Rectal smooth muscle tissue (tissue), 1 donor: ENCODE results near the gene PLEKHB1.
A peak's percentile ranks its signal among the peaks of the same experiment; 100 is the strongest.

Source experiments
- H3K27ac ChIP-seq: one replicate; pipeline ENCODE4 v1.7.0; 2013; ENCODE audit warnings: low read depth, low read length, inconsistent platforms
- H3K27me3 ChIP-seq: one replicate; pipeline ENCODE4 v1.7.0; 2013; ENCODE audit warnings: low read length; ENCODE audit not compliant: control insufficient read depth, insufficient read depth
- H3K36me3 ChIP-seq: one replicate; pipeline ENCODE4 v1.7.0; 2013; ENCODE audit warnings: low read length; ENCODE audit not compliant: control insufficient read depth, insufficient read depth
- H3K4me1 ChIP-seq: one replicate; pipeline ENCODE4 v1.7.0; 2013; ENCODE audit warnings: low read length; ENCODE audit not compliant: control insufficient read depth, insufficient read depth
- H3K4me3 ChIP-seq: one replicate; pipeline ENCODE4 v1.7.0; 2013; ENCODE audit warnings: low read length
- H3K9ac ChIP-seq: one replicate; pipeline ENCODE4 v1.7.0; 2013; ENCODE audit warnings: low read length

The PLEKHB1 gene

GRCh38 chr11:73645972-73646631 is at the start of gene PLEKHB1:
TSS of gene PLEKHB1 (plus strand) at chr11:73646581. CDS start at chr11:73646609, 28 bp downstream.
- Histone ChIP-seq H3K27me3 (no peaks in the 10 kb centered on the region), H3K4me1 (no peaks in the 10 kb centered on the region), H3K9ac (no peak within 1 kb of the TSS), H3K36me3 (no peaks in the 10 kb centered on the region), H3K27ac (no peak within 1 kb of the TSS), H3K4me3 (no peak within 1 kb of the TSS)

GRCh38 chr11:73597336-73597955 is 48.9 kb upstream of the PLEKHB1 start:
- no peaks in the 10 kb centered on the region for H3K27me3 ChIP-seq
- peaks cover 6% of the 10 kb centered on the region for H3K4me1 ChIP-seq
- no peaks in the 10 kb centered on the region for H3K36me3 ChIP-seq

DNA sequence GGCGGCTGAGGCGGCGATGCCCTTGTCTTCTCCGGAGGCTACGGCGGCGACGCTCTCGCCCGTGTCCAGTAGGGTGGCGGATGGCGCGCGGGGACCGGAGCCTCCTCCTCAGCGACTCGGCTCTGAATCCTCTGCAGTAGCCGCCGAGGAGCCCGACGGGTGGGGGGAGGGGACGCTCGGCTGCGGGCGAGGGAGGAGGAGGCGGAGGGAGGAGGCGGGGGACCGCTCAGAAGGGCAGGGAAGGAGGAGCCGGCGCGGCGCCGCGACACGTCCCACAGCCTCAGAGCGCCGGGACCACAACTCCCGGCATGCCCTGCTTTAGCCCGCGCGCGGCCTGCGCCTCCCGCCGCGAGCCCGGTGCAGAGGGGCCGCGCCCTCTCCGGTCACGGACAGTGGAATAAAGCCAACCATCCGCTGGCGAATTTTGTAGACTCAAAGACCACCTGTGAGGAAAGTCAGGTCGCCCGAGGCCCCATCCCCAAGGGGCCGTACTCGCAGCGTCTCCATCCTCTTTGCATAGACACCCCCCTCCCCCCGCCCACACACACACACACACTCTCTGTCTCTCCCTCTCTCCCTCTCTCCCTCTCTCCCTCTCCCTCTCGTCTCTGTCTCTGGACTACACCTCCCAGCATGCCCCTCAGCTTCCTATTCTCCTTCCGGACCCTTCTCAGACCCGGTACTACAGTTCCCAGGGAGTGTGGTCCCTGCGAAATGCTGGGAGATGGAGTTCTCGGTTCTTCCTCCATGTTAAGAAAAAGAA is 48.2 kb upstream of the PLEKHB1 start, which contains the start of gene FAM168A:
TSS of gene FAM168A (minus strand) at position 157 of the 763 bp plus-strand sequence. CDS start 129,638 bp downstream, outside the sequence.
- peak within 1 kb of the TSS; percentile 82 for H3K4me3 ChIP-seq
- no peaks in the 10 kb centered on the region for H3K36me3 ChIP-seq
- H3K27me3 ChIP-seq = no peaks in the 10 kb centered on the region
- H3K4me1 ChIP-seq = peaks cover 6% of the 10 kb centered on the region
- peak within 1 kb of the TSS; percentile 46 for H3K9ac ChIP-seq
- peak within 1 kb of the TSS; percentile 78 for H3K27ac ChIP-seq

More at GRCh38 chr11:73597336-73597955, 48.9 kb upstream of the PLEKHB1 start:
- Histone ChIP-seq H3K27ac (peak overlapping the region; percentile 78), H3K4me3 (peak overlapping the region; percentile 82), H3K9ac (no peak overlapping the region)

DNA sequence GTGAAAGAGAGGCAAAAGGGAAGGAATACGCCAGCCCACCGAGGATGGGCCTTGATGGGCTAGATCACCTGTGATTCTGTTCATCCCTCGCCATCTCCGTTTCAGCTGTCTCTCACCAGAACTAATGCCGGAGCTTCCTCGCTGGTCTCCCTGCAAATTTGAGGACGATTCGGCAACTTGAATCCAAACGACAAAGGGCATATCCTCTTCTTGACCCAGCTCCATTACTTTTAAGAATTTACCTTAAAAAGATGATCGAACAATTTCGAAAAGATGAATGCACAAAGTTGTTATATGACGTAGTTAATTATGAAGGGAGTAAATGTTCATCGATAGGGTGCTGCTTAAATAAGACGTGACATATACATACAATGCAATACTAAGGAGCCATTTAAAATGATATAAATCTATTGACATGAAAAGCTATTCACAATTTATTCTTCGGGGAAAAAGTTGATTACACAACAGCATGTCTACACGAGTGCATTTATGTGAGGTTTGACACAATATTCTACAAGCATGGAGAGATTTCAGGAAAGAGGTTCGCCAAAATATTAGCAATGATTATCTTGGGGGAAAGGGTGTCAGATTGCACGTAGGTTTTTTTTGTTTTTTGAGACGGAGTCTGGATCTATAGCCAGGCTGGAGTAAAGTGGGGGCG is 47.5 kb upstream of the PLEKHB1 start:
- peak overlapping the region; percentile 78 for H3K27ac ChIP-seq
- no peaks in the 10 kb centered on the region for H3K27me3 ChIP-seq
- peak overlapping the region; percentile 46 for H3K9ac ChIP-seq
- peaks cover 6% of the 10 kb centered on the region for H3K4me1 ChIP-seq
- H3K4me3 ChIP-seq = peak overlapping the region; percentile 82
- H3K36me3 ChIP-seq = no peaks in the 10 kb centered on the region

- Histone ChIP-seq H3K9ac (no peak overlapping the region), H3K4me3 (no peak overlapping the region), H3K27ac (no peak overlapping the region), H3K4me1 (no peaks in the 10 kb centered on the region), H3K27me3 (no peaks in the 10 kb centered on the region), H3K36me3 (no peaks in the 10 kb centered on the region)
Observed at GRCh38 chr11:73612601-73613140, 33.7 kb upstream of the PLEKHB1 start.

- H3K36me3 ChIP-seq = no peaks in the 10 kb centered on the region
- no peaks in the 10 kb centered on the region for H3K4me1 ChIP-seq
- no peak overlapping the region for H3K4me3 ChIP-seq
- no peak overlapping the region for H3K9ac ChIP-seq
- no peaks in the 10 kb centered on the region for H3K27me3 ChIP-seq
- no peak overlapping the region for H3K27ac ChIP-seq
Observed at GRCh38 chr11:73614591-73614990, 31.8 kb upstream of the PLEKHB1 start.

- H3K36me3 ChIP-seq = no peaks in the 10 kb centered on the region
- no peak overlapping the region for H3K4me3 ChIP-seq
- H3K4me1 ChIP-seq = no peaks in the 10 kb centered on the region
- no peak overlapping the region for H3K27ac ChIP-seq
- H3K27me3 ChIP-seq = no peaks in the 10 kb centered on the region
- H3K9ac ChIP-seq = no peak overlapping the region
Observed at GRCh38 chr11:73622926-73623593, 23.3 kb upstream of the PLEKHB1 start.

DNA sequence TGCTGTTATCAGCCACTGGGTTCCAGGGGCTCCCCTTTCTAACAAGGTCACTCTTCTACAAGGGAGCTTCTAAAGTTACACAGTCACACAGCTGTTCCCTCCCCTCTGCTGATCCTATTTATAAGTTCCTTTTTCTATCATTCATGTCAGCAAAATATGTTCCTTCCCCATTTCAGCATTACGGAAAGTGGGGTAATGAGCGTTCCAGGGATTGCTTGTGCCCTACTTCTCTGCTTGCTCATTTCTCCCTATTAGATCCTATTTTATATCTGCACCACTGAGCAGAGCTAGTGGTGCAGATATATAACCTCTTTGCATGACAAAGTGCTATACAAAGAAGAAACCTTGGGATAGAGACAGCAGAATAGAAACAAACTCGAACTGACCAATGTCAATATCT is 22.7 kb upstream of the PLEKHB1 start:
- Histone ChIP-seq H3K9ac (no peak overlapping the region), H3K27ac (no peak overlapping the region), H3K27me3 (no peaks in the 10 kb centered on the region), H3K4me3 (no peak overlapping the region), H3K36me3 (no peaks in the 10 kb centered on the region), H3K4me1 (no peaks in the 10 kb centered on the region)

DNA sequence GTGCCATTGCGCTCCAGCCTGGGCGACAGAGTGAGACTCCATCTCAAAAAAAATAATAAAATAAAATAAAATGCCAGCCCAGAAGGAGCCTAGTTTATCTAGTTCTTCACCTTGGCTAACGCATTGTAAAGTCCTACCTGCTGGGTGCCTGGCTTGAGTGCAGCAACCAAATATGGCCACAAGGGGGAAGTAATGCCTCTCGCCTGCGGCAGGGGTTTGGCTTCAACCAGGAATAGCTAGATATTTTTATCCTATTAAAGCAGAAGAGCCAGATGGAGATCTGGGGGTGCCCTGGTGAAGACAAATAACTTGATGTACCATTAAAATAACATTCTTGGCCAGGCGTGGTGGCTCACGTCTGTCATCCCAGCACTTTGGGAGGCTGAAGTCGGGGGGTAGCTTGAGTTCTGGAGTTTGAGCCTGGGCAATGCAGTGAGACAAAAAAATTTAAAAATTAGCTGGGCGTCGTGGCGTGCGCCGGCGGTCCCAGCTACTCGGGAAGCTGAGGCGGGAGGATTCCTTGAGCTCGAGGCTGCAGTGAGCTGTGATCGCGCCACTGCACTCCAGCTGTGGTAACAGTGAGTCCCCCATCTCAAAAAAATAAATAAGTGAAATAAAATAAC is 20.6 kb upstream of the PLEKHB1 start:
- Histone ChIP-seq H3K4me1 (no peaks in the 10 kb centered on the region), H3K9ac (no peak overlapping the region), H3K4me3 (no peak overlapping the region), H3K27ac (no peak overlapping the region), H3K27me3 (no peaks in the 10 kb centered on the region), H3K36me3 (no peaks in the 10 kb centered on the region)

- H3K27me3 ChIP-seq = no peaks in the 10 kb centered on the region
- H3K9ac ChIP-seq = no peak overlapping the region
- H3K27ac ChIP-seq = no peak overlapping the region
- H3K4me3 ChIP-seq = no peak overlapping the region
- no peaks in the 10 kb centered on the region for H3K36me3 ChIP-seq
- H3K4me1 ChIP-seq = no peaks in the 10 kb centered on the region
Observed at GRCh38 chr11:73629907-73630306, 16.5 kb upstream of the PLEKHB1 start.

DNA sequence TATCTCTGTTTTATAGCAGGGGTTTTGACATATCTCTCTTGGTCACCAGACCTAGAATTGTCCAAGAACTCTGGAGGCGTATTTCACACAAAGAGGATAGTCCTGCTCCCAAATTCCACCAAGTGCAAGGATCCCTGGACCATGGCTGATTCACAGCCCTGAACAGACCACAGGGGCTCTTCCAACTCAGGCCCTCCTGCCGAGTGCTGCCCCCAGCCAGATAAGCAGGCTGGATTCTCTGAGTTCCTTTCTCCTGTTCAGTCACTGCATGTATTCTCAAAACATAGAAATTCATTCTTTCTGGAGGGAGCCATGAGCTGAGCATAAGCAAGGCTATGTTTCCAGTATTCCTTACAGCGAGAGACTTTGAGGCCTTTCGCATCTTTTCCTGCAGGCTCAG is 13.4 kb upstream of the PLEKHB1 start:
- H3K27ac ChIP-seq = no peak overlapping the region
- no peaks in the 10 kb centered on the region for H3K4me1 ChIP-seq
- no peaks in the 10 kb centered on the region for H3K36me3 ChIP-seq
- H3K27me3 ChIP-seq = no peaks in the 10 kb centered on the region
- H3K9ac ChIP-seq = no peak overlapping the region
- H3K4me3 ChIP-seq = no peak overlapping the region
